ENCODE measurements around the gene MAD1L1.

- TF ChIP-seq CTCF (IDR thresholded peaks at IDR 0.05), result no peak
- TF ChIP-seq POLR2A (IDR thresholded peaks at IDR 0.05), result no peak
Observed at GRCh38 chr7:1819259-1819841, 413.4 kb downstream of the MAD1L1 start.
